NB4 (cell line): Measurements from ENCODE around the gene CD300LB.

Experiments
- CTCF ChIP-seq: IDR thresholded peaks from one replicate; pipeline ENCODE4 v1.5.1; 2012; ENCODE audit warnings: low read depth, low read length
- MYC ChIP-seq: IDR thresholded peaks from 2 replicates; pipeline ENCODE4 v1.6.1; 2011; ENCODE audit warnings: low read depth, low read length
- POLR2A ChIP-seq: IDR thresholded peaks from 2 replicates; pipeline ENCODE4 v1.6.1; 2011; ENCODE audit warnings: mild to moderate bottlenecking; ENCODE audit not compliant: insufficient read length; ENCODE audit errors: extremely low read depth

DNA sequence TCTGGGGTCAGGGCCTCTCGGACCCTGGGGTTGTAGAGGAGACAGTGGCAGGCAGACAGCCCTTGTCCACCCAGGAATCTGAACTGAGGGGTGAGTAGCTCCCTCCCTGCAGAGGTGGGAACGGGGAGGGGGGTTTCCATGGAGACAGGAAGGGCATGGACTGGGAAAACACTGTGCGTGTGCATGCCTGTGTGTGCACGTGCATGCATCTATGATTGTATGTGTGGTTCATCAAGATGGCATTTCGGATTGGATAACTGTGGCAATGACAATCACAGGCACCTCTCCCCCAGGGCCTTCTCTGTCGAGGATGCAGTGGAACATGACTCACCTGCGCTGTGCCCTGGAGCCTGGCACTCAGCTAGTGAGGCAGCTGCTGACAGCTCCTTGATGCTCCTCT is 20.8 kb upstream of the CD300LB start:
- TF ChIP-seq POLR2A (no peak), MYC (no peak), CTCF (no peak)
